Neural cell (in vitro differentiated cells): ENCODE results near the gene GUCY1A2.

ENCODE experiments used
- POLR2AphosphoS5 ChIP-seq: IDR thresholded peaks from 2 replicates; pipeline ENCODE4 v1.6.1; 2012
- RAD21 ChIP-seq: fragments of 450-650 bp; conservative IDR thresholded peaks from 2 replicates; pipeline ENCODE4 v1.6.1; 2014; ENCODE audit warnings: antibody characterized with exemption, mild to moderate bottlenecking, moderate library complexity
- TF ChIP-seq, protein P1 (sequence below): fragments of 450-650 bp; IDR thresholded peaks from 2 replicates; pipeline ENCODE4 v1.5.1; 2014; ENCODE audit warnings: antibody characterized with exemption, mild to moderate bottlenecking, moderate library complexity; ENCODE audit not compliant: poor library complexity, severe bottlenecking

DNA sequence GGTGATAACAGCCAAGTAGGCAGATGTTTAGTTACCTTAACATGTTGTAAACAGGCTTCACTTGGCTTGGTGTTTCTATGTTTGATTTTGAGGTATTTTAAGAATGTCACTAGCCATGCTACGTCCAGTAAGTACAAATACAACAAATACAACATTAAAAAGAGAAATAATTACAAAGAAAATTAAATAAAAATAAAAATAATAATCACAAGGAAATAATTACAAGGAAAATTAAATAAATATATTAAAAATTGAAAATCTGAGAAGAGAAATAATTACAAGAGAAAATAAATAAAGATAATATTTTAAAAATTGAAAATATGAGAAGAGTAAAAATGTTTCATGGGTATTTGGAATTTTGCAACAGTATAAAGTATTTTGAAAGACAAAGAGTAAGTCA lies 103.9 kb downstream of the GUCY1A2 start:
- TF ChIP-seq, protein P1, sequence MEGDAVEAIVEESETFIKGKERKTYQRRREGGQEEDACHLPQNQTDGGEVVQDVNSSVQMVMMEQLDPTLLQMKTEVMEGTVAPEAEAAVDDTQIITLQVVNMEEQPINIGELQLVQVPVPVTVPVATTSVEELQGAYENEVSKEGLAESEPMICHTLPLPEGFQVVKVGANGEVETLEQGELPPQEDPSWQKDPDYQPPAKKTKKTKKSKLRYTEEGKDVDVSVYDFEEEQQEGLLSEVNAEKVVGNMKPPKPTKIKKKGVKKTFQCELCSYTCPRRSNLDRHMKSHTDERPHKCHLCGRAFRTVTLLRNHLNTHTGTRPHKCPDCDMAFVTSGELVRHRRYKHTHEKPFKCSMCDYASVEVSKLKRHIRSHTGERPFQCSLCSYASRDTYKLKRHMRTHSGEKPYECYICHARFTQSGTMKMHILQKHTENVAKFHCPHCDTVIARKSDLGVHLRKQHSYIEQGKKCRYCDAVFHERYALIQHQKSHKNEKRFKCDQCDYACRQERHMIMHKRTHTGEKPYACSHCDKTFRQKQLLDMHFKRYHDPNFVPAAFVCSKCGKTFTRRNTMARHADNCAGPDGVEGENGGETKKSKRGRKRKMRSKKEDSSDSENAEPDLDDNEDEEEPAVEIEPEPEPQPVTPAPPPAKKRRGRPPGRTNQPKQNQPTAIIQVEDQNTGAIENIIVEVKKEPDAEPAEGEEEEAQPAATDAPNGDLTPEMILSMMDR = no peak
- TF ChIP-seq RAD21 (no peak), POLR2AphosphoS5 (no peak)
